SU-DHL-6 (cell line): ENCODE results near the gene ALDOB.

Source experiments
- EZH2phosphoT487 ChIP-seq: fragments of 200-600 bp; sonication (generic), shearing (Covaris generic); conservative IDR thresholded peaks from 2 replicates; pipeline ENCODE4 v1.6.1; 2018; ENCODE audit warnings: mild to moderate bottlenecking, antibody characterized with exemption, low read length, moderate library complexity, mixed read lengths
- TF ChIP-seq, protein P1 (sequence below): fragments of 200-600 bp; sonication (generic); IDR thresholded peaks from one replicate; pipeline ENCODE4 v1.5.1; 2017; ENCODE audit warnings: antibody characterized with exemption, mild to moderate bottlenecking, low read length, moderate library complexity; ENCODE audit not compliant: insufficient read depth, poor library complexity, severe bottlenecking

DNA sequence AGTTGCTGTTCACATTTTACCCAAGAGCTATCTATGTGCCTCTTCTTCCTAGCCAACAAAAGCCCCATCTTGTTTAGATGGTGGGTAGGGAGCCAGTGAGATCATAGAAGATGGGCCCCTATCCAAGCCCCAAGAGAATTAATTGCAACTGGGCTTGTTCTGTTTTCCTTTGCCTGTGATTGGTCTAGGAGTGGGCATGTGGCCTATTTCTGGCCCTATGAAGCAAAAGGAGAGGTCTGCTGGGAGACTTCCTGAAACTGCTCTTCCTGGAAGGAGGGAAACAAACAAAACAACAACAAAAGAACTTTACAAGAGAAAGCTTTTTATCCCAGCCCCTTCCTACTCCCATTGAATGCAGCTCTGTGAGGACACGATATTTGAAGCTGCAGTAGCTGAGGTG lies 32.5 kb upstream of the ALDOB start:
- TF ChIP-seq, protein P1, sequence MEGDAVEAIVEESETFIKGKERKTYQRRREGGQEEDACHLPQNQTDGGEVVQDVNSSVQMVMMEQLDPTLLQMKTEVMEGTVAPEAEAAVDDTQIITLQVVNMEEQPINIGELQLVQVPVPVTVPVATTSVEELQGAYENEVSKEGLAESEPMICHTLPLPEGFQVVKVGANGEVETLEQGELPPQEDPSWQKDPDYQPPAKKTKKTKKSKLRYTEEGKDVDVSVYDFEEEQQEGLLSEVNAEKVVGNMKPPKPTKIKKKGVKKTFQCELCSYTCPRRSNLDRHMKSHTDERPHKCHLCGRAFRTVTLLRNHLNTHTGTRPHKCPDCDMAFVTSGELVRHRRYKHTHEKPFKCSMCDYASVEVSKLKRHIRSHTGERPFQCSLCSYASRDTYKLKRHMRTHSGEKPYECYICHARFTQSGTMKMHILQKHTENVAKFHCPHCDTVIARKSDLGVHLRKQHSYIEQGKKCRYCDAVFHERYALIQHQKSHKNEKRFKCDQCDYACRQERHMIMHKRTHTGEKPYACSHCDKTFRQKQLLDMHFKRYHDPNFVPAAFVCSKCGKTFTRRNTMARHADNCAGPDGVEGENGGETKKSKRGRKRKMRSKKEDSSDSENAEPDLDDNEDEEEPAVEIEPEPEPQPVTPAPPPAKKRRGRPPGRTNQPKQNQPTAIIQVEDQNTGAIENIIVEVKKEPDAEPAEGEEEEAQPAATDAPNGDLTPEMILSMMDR, result no peak
- TF ChIP-seq EZH2phosphoT487, result no peak
